C4-2B (cell line): Measurements from ENCODE around the gene CST9.

Source experiments
- CTCF ChIP-seq: fragments of 450-650 bp; conservative IDR thresholded peaks from 2 replicates; pipeline ENCODE4 v1.5.1; 2017; ENCODE audit warnings: mild to moderate bottlenecking
- ZFX ChIP-seq: fragments of 450-650 bp; IDR thresholded peaks from 2 replicates; pipeline ENCODE4 v1.6.1; 2017

- no peak for TF ChIP-seq CTCF
- TF ChIP-seq ZFX, result no peak
These were observed 20.4 kb upstream of the CST9 start for GRCh38 chr20:23626040-23626620.
